Effector memory CD4-positive, alpha-beta T cell (primary cell): ENCODE measurements around the gene HTT.
"Not testable (repeated sequence)": the region's sequence is repeated elsewhere in the genome, so short reads cannot be mapped to it uniquely, and the experiment has no call there.

Source experiments
- DNase-seq, 3 donors: peaks; one replicate each; pipeline ENCODE4 v3.0.0-alpha.2; 2020
- H3K27ac ChIP-seq: 2 replicates; pipeline ENCODE4 v1.7.0; 2013; ENCODE audit warnings: mild to moderate bottlenecking, low read length, moderate library complexity; ENCODE audit not compliant: insufficient read depth, poor library complexity, severe bottlenecking
- H3K27me3 ChIP-seq: replicated peaks from 2 replicates; pipeline ENCODE4 v1.7.0; 2013; ENCODE audit warnings: mild to moderate bottlenecking, low read length; ENCODE audit not compliant: insufficient read depth, control insufficient read depth, poor library complexity, severe bottlenecking
- H3K36me3 ChIP-seq: 2 replicates; pipeline ENCODE4 v1.7.0; 2013; ENCODE audit warnings: mild to moderate bottlenecking, low read length, moderate library complexity; ENCODE audit not compliant: control insufficient read depth, insufficient read depth
- H3K4me1 ChIP-seq: 2 replicates; pipeline ENCODE4 v1.7.0; 2013; ENCODE audit warnings: low read length, mild to moderate bottlenecking; ENCODE audit not compliant: control insufficient read depth, insufficient read depth, poor library complexity, severe bottlenecking
- H3K4me3 ChIP-seq: 2 replicates; pipeline ENCODE4 v1.7.0; 2013; ENCODE audit warnings: low read length, low read depth, mild to moderate bottlenecking; ENCODE audit not compliant: insufficient read depth, poor library complexity, severe bottlenecking
- H3K9me3 ChIP-seq: 2 replicates; pipeline ENCODE4 v1.7.0; 2013; ENCODE audit warnings: mild to moderate bottlenecking, low read length, moderate library complexity; ENCODE audit not compliant: control insufficient read depth

The HTT gene

GRCh38 chr4:3046162-3046561 lies 28.3 kb upstream of the HTT start:
- H3K36me3 ChIP-seq, result no peaks in the 10 kb centered on the region
- H3K9me3 ChIP-seq, result no peaks in the 10 kb centered on the region
- H3K27ac ChIP-seq, result no peak overlapping the region
- H3K4me3 ChIP-seq, result no peak overlapping the region
- peaks cover 22% of the 10 kb centered on the region for H3K4me1 ChIP-seq
- DNase-seq, result no peak
- no peaks in the 10 kb centered on the region for H3K27me3 ChIP-seq

DNA sequence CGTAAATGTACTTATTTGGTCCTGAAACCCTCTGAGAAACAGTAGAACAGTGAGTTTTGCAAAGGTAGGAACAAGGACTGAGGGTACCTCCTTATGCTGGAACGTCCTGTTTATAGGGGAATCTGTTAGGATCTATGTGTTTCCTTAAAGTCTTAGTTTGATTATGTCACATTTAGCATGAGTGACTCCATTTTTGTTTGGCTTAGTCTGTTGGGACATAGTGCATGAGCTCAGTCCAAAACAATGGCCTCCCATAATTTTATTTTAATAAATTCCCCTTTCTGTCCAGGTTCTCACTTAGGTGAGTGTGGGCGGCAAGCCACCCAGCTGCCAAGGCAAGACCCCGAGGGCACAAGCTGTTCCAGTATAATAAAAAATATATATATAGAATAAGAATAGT lies 27.9 kb upstream of the HTT start:
- DNase-seq, result no peak
- peaks cover 20% of the 10 kb centered on the region for H3K4me1 ChIP-seq
- H3K27ac ChIP-seq, result no peak overlapping the region
- H3K9me3 ChIP-seq, result no peaks in the 10 kb centered on the region
- H3K36me3 ChIP-seq, result no peaks in the 10 kb centered on the region
- H3K4me3 ChIP-seq, result no peak overlapping the region
- H3K27me3 ChIP-seq, result no peaks in the 10 kb centered on the region

DNA sequence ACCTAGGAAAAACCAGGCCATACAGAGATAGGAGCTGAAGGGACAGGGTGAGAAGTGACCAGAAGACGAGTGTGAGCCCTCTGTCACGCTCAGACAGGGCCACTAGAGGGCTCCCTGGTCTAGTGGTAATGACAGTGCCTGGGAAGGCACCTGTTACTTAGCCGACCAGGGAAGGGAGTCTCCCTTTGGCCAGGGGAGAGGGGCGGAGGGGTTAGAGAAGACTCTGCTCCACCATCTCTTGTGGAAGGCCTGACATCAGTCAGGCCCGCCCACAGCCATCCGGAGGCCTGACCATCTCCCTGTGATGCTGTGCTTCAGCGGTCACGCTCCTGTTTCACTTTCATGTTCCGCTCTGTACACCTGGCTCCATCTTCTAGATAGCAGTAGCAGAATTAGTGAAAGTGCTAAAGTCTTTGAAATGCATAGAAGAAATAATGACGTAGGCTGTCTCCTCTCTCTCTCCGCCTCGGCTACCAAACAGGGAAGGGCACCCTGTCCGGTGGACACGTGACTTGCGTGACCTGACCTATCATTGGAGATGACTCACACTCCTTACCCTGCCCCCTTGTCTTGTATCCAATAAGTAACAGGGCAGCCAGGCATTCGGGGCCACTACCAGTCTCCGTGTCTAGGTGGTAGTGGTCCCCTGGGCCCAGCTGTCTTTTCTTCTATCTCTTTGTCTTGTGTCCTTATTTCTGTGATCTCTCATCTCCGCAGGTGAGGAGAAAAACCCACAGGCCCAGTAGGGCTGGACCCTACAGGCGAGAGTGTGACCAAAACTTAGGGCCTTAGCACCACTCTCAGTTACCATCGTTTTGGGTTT lies 26.8 kb upstream of the HTT start:
- peak; percentile 63 to 71 (median 63) for DNase-seq
- H3K27ac ChIP-seq, result peak overlapping the region; percentile 43
- no peaks in the 10 kb centered on the region for H3K9me3 ChIP-seq
- H3K36me3 ChIP-seq, result no peaks in the 10 kb centered on the region
- H3K4me1 ChIP-seq, result peaks cover 15% of the 10 kb centered on the region
- no peaks in the 10 kb centered on the region for H3K27me3 ChIP-seq
- peak overlapping the region; percentile 42 for H3K4me3 ChIP-seq

DNA sequence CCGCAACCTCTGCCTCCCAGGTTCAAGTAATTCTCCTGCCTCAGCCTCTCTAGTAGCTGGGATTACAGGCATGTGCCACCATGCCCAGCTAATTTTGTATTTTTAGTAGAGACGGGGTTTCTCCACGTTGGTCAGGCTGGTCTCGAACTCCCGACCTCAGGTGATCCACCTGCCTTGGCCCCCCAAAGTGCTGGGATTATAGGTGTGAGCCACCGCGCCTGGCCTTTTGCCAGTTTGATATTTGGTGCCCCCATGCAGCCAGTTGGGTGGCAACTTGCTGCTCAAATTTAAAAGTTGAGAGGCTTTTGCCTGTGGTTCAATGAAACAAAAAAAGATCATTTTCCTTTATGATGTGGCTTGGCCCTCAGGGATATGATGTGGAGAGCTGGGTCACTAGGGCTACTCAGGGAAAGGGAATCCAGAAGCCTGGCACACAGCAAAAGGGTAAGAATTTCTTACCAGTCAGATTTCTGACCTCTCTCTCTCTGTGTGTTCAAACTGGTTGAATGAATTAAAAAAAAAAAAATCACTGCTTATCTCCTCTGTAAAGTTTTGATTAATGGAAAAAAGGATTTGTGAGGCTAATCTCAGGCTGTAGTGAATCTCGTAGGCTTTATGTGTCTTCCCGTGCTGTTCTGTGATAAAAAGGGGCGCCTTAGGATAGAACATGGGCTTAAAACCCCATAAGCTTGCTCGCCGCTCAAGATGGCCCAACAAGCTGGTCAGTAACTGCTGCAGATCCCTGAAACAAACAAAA lies 23.2 kb upstream of the HTT start:
- not testable (repeated sequence) for H3K9me3 ChIP-seq, DNase-seq, H3K36me3 ChIP-seq, H3K27me3 ChIP-seq, H3K4me1 ChIP-seq, H3K4me3 ChIP-seq, H3K27ac ChIP-seq

GRCh38 chr4:3054169-3054759 lies 20.2 kb upstream of the HTT start:
- Histone ChIP-seq H3K9me3 (no peaks in the 10 kb centered on the region), H3K4me3 (no peak overlapping the region), H3K27ac (no peak overlapping the region), H3K27me3 (no peaks in the 10 kb centered on the region), H3K36me3 (no peaks in the 10 kb centered on the region), H3K4me1 (no peaks in the 10 kb centered on the region)
- DNase-seq, result no peak

- Histone ChIP-seq H3K36me3 (no peaks in the 10 kb centered on the region), H3K9me3 (no peaks in the 10 kb centered on the region), H3K4me1 (no peaks in the 10 kb centered on the region), H3K27ac (no peak overlapping the region), H3K27me3 (no peaks in the 10 kb centered on the region), H3K4me3 (no peak overlapping the region)
- no peak for DNase-seq
These were observed 14.5 kb upstream of the HTT start for GRCh38 chr4:3059943-3060342.

DNA sequence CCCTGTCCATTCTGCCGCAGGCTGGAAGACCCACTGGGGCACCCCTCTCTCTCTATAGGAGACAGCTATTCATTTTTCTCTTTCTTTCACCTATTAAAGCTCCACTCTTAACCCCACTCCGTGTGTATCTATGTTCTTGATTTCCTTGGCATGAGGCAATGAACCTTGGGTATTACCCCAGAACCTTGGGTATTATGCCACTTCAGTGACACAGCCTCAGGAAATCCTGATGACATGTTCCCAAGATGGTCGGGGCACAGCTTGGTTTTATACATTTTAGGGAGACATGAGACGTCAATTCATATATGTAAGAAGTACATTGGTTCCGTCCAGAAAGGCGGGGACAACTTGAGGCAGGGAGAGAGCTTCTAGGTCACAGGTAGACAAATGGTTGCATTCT lies 13.5 kb upstream of the HTT start:
- DNase-seq, result no peak
- H3K4me1 ChIP-seq, result no peaks in the 10 kb centered on the region
- no peak overlapping the region for H3K4me3 ChIP-seq
- no peaks in the 10 kb centered on the region for H3K9me3 ChIP-seq
- H3K27ac ChIP-seq, result no peak overlapping the region
- H3K27me3 ChIP-seq, result no peaks in the 10 kb centered on the region
- no peaks in the 10 kb centered on the region for H3K36me3 ChIP-seq

DNA sequence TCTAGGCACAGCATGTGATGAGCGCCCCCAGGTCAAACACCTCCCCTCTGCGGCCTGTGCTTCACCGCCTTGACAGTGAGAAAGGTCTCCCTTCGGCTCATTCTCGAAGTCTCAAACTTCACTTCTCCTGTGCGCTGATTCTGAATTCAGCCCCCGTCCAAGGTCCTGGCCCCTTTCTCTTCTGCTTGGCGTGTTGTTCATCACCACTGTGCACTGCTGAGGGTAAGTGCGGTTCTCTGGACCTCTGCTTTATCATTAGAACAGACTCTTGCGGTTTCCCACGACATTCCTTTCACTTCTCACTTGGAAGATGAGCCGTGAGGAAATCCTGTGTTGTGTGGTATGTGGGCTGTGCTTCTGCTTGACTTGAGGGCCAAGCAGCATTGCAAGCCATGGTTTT lies 12.0 kb upstream of the HTT start:
- H3K27ac ChIP-seq, result no peak overlapping the region
- no peaks in the 10 kb centered on the region for H3K4me1 ChIP-seq
- H3K9me3 ChIP-seq, result no peaks in the 10 kb centered on the region
- H3K27me3 ChIP-seq, result no peaks in the 10 kb centered on the region
- DNase-seq, result no peak
- no peak overlapping the region for H3K4me3 ChIP-seq
- H3K36me3 ChIP-seq, result no peaks in the 10 kb centered on the region

DNA sequence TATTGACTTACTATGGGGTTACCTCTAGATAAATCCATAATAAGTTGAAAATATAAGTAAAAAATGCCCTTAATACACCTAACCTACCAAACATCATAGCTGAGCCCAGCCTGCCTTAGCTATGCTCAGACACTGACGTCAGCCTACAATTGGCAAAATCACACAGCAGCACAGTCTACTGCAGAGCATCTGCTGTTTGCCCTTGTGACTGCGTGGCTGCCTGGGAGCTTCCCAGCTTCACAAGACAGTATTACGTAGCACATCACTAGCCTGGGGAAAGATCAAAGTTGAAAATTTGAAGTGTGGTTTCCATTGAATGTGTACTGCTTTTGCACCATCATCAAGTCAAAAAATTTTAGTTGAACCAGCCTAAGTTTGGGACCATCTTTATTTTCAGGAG lies 8.9 kb upstream of the HTT start:
- Histone ChIP-seq H3K27me3 (no peaks in the 10 kb centered on the region), H3K4me3 (no peak overlapping the region)

DNA sequence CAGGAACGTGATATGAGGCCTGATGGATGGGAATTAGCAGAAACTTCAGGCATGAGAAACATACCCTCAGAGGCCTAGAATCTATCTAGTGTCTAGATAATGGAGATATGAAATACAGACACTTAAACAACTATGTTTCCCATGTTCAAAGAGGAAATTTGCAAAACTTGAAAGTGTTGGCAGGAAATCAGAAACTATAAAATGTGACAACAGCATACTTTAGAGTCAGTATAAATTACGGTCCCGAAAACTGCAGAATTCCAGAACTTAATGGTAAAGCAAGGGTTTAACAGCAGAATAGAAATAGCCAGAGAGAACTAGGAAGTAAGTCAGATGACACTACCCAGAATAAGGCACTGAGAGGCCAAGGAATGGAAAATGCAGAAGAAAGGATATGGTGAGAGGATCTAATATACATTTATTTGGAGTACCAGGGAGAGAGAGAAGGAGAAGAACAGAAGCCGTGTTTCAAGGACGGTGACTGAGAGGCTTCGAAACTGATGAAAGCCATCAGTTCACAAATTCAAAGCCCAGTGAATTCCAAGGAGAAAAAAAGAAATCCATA lies 7.6 kb upstream of the HTT start:
- Histone ChIP-seq H3K4me3 (no peak overlapping the region), H3K36me3 (no peaks in the 10 kb centered on the region), H3K27ac (no peak overlapping the region), H3K4me1 (no peaks in the 10 kb centered on the region), H3K27me3 (no peaks in the 10 kb centered on the region), H3K9me3 (no peaks in the 10 kb centered on the region)
- no peak for DNase-seq

More for the DNA sequence above, 8.9 kb upstream of the HTT start:
- H3K9me3 ChIP-seq, result no peaks in the 10 kb centered on the region
- no peak overlapping the region for H3K27ac ChIP-seq
- H3K36me3 ChIP-seq, result no peaks in the 10 kb centered on the region
- no peaks in the 10 kb centered on the region for H3K4me1 ChIP-seq
- DNase-seq, result no peak
